HL-60/S4 treated with phorbol 12-myristate 13-acetate at 8.2 ng/mL for 4 days and 3 days (cell line): ENCODE data around the gene CDH6.

Experiments
- in situ Hi-C: fragments of 300-500 bp; cut with MboI; formaldehyde crosslinking; loops from 2 replicates; pipeline ENCODE4 v1.15.0; 2022; ENCODE audit warnings: low sequenced_read_pairs

CDH6 gene

DNA sequence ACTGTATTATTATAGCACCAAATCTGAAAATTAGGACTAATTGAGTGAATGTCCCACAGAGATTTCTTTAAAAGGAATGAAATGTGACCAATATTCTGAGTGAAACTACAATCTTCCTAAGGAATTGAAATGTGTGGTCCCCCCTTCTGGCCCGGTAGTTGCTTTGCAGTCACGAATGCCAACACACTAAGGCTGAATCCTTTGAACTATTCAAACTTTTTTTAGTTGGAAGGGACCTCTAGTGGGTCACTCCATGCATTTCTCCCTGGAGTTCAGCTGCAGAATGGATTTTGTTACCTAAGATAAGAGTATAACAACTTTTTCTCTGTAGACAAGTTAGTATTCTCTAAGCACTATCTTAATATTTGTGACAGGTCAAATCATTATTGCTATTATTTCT lies 2.8 kb downstream of the CDH6 start:
- in situ Hi-C loops = no loop called here

DNA sequence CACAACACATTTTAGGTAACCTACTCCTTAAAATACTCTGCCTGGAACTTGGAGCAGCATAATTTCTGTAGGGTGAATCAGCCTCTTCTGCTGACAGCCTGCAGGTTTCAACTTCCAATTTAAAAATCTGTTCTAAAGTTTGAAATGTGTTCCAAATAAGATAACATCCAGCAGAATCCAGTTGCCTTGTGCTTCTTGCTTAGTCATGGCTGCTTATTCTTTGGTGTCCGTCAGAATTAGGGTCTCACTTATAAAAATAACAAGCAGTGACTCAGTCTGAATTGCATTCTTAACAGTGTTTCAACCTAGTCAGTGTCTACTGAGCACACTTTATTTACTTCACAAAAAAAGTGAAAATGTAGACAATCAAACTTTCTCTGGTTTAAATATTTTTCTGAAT lies 3.7 kb downstream of the CDH6 start:
- in situ Hi-C loops = no loop called here

DNA sequence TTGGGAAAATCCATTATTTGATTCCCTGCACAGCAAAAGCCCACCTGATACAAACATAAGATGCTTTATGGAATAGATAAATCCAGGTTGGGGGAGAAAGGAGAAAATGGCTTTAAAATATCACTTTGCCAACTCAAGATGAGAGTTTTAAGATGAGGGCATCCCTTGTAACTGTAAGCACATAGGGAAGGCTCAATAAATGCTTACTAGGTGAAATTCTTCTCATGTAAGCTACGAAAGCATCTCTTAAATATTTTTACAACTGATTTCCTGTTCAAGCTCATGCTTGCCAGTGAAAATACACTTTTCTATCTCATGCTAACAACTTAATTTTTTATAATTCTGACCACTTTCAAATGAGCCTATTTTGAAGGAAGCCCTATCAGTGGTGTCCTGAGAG lies 11.5 kb downstream of the CDH6 start:
- in situ Hi-C loops = no loop called here

DNA sequence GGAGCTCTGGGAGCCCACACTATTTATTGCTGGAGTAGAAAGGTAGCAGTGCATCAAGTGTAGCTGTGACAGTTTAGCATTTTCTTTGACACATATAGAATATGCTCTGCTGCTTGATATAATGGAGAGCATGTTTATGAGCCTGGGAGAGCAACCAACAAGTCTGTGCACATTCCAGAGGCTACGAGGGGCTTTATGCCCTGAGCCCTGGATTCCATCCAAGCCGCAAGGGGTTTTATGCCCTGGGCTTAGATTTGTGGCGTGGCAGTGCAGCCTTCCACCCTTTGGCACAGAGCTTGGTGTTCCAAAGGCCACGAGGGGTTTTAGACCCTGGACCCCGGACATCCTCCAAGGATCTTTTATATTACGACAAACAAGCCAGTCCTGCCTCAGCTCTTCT lies 14.6 kb downstream of the CDH6 start:
- in situ Hi-C loops = no loop called here

DNA sequence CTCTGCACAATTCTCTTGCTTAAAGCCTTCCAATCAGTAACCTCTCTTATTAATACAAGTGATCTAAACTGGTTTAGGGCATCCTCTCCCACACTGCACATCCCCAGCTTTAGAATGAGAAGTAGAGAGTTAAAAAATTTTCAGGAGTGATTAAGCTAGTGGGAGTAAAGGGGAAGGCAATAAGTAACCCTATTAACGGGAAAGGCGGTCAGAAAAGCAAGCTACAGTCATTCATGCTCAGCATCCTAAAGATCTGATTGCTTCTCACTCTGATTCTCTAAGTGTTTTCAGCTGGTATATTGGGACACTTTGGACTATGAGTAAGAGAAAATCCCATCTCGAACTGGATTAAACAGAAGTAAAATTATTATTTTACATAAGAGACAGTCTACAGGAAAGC lies 15.8 kb downstream of the CDH6 start:
- in situ Hi-C loops = no loop called here

DNA sequence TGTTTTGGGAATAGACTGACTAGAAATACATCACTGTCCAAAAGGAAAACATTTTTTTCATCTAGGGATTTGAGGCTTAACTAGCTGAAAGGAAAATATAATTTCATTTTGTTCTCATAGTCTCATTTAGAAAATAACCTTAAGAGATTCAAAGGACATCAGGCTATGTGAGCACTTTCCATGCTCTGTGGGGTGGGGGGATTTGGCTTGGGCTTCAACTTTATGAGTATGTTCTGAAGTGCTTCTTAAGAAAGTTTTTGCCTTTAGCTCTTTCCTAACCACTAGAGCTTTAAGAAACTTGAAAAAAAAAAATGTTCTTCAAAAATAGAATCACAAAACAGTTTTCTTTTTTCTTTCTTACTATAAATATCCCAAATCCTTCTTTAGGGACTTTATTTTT lies 17.6 kb downstream of the CDH6 start:
- in situ Hi-C loops = no loop called here

DNA sequence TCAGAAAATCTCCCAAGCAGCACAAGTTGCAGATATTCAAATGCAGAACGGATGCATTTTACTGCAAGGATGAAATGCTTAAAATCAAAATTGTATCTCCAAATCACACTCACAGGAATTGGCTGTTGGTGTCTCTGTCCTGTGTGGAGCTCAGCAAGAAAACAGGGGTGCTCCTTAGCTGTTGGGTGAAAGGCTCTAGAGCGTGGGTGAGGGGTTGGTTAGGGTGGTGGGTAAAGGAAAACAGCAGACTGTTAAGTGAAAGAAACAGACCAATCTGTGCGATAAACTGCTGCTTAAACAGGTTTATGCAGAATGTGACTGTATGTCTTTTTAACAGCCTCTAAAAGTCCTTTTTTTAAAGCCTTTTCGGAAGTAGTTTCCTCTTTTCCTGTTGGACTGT lies 19.8 kb downstream of the CDH6 start:
- in situ Hi-C loops = no loop called here

DNA sequence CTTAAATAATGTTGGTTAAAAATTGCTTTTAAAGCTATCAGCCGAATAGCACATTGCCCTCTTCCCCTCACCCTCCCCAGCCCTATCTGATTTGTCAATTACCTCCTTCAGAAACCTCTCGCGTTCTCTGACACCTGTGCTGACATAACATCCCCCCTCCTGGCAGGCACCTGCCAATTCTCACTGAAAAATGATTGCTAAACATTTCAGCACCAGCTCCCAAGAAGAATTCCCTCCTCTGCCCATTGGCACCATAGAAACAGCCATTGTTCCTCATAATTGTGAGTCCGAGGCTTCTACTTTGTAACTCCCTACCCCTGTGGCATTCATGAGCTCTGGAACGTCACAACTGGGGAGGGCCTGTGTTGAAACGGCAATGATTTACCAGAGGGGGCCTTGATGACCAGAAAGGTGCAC lies 20.2 kb downstream of the CDH6 start:
- in situ Hi-C loops = no loop called here

DNA sequence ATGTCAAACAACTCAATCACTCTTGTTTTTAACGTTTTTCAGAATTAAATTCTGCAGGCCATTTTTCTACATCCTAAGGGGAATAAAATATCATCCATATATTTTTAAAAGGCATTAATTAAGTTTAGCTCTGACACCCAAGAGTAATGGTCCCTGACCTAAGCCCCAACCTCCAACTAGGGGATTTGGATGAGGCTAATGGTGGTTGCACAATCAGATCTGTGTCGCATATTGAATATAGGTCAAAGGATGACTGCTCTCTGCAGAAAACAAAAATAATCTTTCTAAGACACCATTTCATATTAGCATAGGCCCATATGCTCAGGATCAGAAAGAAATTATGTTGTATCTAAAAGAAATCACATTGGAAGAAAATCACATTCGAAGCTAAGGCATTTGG lies 20.7 kb downstream of the CDH6 start:
- in situ Hi-C loops = no loop called here

DNA sequence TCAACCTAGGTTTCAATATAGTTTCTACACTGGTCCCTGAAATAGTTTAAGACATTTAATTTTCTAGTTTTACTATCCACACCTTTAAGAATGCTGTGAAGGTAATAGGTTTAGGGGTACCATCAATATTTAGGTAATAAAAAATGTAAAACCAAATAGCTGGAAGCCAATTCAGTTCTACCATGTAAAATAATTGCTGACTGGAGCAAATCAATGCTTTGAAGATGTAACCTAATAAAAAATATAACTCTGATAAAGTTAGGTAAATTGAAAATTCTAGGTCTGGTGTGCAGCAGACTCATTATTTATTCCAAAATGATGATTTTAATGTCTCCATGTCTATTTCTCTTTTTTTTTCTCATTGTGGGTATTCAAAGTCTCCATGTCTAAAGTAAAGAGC lies 21.8 kb downstream of the CDH6 start:
- in situ Hi-C loops = no loop called here

DNA sequence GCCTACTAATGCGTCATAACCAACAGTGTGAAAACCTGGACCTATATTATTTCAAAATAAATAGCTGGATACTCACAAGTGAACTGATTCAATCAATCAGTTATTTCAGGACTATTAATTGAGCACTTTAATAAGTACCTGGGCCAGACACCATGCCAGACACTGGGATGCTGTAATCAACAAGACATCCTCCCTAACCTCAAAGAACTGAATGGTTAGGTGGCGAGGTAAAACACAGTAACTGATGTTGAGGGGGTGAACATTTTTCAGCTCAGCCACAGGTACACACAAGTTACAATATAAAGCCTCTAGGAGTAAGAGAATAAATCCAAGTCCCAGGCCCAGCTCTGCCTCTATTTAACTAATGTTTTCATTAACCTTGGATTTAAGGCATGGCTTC lies 24.0 kb downstream of the CDH6 start:
- in situ Hi-C loops = no loop called here

DNA sequence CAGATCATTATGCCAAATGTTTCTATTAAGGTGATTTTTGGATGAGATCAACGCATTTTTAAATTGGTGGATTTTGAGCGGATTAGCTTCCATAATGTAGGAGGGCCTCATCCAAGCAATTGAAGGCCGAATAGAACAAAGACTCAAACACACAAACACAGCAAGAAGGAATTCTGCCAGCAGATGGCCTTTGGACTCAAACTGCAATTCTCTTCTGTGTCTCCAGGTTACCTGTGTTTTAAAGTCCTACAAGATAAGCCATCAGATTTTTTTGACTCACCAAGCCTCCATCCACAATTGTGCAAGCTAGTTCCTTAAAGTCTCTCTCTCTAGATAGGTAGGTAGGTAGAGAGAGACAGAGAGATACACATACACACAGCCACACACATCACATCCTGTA lies 25.5 kb downstream of the CDH6 start:
- in situ Hi-C loops = no loop called here

DNA sequence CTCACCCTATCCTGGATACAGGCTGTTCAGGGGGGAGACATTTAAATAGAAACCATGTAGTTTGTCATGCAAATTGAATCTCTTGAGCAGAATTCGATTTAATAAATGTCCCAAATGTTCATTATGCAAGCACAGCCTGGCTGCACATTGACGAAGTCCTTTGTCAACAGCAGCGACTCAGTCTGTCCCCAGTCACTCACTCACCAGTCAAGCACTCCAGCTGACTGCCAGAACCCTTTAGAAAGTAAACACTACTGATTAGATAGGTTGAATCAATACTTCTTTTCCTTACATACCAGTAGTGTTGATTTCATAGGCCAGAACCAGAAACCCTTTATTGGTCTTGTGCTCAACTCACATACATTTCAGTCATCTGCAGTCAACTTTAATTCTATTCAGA lies 27.5 kb downstream of the CDH6 start:
- in situ Hi-C loops = no loop called here

DNA sequence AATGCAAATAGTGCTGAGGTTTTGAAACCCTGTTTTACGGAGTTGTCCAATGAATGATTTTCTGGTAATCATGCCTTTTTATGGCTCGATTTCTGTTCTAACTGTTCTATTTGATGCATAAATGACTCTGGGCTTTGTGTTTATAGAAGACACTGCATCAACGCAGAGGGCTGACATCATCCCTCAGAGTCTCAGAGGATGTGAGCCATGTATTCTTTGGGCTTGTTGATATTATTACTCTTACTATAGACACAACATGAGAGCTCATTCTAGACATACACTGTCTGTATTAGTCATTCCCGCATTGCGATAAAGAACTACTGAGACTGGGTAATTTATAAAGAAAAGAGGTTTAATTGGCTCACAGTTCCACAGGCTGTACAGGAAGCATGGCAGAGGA lies 31.6 kb downstream of the CDH6 start:
- in situ Hi-C loops = no loop called here

DNA sequence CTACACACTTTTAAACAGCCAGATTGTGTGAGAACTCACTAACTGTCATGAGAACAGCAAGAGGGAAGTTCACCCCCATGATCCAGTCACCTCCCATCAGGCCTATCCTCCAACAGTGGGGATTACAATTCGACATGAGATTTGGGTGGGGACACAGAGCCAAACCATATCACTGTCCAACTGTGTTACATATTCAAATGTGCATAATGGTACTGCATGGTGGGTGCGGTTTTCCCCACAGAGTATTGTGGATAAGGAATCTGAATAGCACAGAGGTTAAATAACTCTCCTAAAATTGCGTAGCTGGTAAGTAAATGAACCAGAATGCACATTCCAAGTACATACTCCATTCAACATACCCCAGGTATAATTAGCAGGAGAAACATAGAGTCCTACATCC lies 32.1 kb downstream of the CDH6 start:
- in situ Hi-C loops = no loop called here

DNA sequence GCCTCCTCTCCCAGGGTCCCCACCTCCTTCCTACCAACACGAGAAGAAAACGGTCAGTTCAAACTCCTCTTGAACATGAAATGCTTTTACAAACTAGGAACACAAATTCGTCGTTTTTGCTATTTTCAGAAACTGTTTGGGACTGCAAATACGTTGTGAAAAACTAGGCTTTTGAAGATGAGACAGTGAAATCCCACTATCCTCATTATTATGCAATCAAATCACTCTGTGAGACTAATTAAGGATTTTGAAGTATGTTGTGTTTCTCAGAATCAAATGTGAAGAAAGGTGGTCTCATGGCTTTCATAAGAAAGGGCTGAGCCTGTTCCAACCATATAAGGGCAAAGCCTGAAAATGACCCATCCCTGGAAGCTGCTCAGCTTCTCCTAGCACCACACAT lies 33.2 kb downstream of the CDH6 start:
- in situ Hi-C loops = no loop called here

DNA sequence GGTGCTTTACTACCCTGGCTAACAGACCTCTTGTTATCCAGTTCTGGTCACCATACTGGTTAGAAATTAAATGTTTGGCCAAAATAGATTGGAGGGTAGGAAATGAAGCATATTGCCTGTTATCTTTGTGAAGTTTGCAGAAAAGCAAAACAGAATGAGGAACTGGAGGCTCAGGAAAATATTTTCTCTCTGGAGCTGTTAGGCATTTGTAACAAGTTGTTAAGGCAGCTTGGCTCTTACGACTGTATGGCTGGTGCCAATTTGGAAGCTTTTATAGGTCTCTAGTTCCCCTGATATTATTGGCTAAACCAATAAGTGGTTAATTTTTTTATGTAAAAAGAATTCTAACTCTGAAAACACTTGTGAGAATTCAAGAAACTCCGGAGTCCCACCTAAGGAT lies 35.8 kb downstream of the CDH6 start:
- in situ Hi-C loops = no loop called here

DNA sequence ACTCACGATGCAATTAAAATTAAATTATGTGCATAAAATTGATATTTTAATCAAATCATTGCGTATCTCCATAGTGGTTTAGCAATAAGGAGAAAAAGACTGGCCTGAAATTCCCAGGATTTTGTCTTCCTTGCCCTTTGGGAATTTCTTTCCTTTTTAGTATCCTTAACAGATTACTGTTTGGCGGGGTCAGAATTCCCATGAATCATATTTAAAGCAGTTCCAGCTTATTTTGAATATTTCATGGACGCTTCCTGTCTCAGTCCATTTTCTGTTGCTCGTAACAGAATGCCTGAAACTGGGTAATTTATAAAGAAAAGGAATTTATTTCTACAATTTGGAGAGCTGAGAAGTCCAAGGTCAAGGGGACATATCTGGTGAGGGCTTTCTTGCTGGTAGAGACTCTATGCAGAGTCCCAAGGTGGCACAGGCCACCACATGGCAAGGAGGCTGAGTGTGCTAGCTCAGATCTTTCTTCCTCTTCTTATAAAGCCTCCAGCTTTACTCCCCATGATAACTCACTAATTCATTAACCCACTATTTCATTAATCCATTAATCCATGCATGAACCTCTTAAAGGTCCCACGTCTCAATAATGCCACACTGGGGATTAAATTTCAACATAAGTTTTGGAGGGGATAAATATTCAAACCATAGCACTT lies 37.8 kb downstream of the CDH6 start:
- in situ Hi-C loops = no loop called here

DNA sequence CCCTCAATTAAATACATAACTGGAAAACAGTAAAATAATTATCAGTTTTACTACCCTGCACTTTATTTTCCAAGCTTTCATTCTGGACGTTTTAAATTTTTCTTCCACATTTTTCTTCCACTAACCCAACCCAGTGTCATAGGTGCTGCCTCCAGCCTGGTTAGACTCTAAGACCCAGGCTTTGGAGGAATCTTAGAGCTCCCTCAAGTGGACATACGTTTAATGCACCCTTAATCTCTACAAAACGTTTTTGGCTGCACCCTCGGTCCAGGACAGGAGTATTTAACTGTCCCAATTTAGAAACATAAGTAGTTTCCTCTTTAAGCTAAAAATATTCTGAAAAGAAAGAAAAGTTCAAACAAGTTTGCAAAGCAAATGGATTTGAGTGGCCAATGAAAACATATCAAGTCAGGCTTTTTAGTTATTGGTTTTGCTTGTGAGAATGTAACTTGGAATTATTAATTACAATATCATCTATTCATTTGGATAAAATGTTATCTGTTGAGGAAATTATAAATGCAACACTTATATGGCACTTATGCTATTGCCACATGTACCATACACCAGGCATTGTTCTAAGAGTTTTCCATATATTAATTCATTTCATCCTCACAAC lies 38.9 kb downstream of the CDH6 start:
- in situ Hi-C loops = no loop called here

DNA sequence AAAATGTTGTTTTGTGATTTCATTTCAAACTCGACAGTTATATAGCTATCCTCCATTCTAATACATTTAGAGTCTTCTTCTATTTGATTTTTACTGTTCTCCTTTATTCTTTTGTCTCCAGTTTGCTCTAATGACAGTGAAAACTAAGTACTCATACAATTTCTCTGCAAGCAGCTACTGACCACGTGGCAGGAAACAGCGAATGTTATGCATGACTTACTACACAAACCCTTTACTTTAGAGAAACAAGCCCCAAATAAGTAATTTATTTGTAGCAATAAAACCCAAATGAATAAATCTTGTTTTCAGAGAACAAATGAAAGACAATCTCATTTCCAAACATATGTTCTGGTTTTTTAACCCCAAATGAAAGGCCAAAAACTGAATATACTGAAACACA lies 41.9 kb downstream of the CDH6 start:
- in situ Hi-C loops = no loop called here

DNA sequence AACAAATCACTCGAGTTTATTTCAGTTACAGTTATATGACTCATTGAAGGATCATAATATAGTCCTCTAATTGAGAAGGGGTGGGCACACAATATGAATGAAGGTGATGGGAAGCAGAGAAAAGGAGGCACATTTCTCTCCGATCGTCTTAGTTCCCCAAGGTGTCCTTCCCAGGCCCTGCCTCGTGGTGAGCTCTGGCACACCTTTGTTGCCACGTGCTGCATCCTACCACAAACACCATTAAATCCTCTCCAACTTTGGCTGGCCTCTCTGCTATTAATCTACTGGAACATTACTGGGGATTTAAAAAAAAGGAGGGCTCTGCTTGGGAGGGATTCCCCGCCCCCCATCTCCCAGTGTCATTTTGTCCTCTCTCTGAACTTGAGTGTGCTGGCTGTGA lies 42.9 kb downstream of the CDH6 start:
- in situ Hi-C loops = no loop called here

DNA sequence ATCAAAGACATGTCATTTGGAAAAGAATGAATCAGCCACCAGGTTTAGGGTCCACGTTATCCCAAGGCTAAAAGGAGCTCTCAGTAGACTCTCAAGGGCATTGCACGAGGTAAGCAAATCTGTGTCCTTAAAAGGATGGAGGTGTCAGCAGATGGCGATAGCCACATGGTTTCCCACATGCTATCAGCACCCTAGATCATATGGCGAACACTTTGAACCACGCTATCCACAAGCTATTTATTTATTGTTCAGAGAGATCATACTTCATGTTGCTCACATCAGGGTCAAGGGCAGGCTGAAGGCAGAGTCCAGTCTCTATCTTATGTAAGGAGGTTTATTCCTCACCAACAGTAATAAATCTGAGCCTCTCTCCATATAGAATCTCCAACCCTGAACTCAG lies 43.7 kb downstream of the CDH6 start:
- in situ Hi-C loops = no loop called here

DNA sequence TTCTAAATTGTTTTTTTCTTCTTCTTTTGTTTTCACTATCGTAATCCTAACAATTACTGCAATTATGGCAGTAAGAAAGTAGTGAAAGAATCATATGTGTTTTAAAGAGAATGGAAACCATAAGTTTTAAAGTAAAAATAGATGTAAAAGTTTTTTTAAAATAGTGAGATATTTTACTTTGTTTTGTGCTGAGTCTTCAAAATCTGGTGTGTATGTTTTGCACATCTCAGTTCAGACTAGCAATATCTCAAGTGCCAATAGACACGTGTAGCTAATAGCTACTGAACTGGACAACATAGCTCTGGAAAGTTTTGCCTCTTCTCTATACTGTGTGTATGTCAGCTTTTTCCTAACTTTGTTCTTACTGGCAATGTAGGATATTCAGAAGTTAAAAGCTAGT lies 45.0 kb downstream of the CDH6 start:
- in situ Hi-C loops = no loop called here
